HG02884 (cell line): Measurements from ENCODE around the gene DUSP19.

ENCODE experiments used
- ATAC-seq: cut with Tn5 transposase; IDR thresholded peaks from one replicate; pipeline ENCODE4 v1.9.1; 2021; ENCODE audit warnings: mild to moderate bottlenecking, moderate library complexity; ENCODE audit not compliant: unreplicated experiment

DUSP19 gene

GRCh38 chr2:183063083-183063482 is 15.5 kb upstream of the DUSP19 start:
- ATAC-seq = peak; percentile 82

- no peak for ATAC-seq
Measured at GRCh38 chr2:183068561-183068960, 10.0 kb upstream of the DUSP19 start.

- no peak for ATAC-seq
Measured at GRCh38 chr2:183069174-183069573, 9.4 kb upstream of the DUSP19 start.

- ATAC-seq = no peak
Measured at GRCh38 chr2:183070942-183071844, 7.4 kb upstream of the DUSP19 start.

- ATAC-seq = no peak
Measured at GRCh38 chr2:183072177-183072576, 6.4 kb upstream of the DUSP19 start.

GRCh38 chr2:183078163-183078463 is 434 bp upstream of the DUSP19 start:
- no peak for ATAC-seq

GRCh38 chr2:183079139-183079775 is 710 bp downstream of the DUSP19 start:
- peak; percentile 14 for ATAC-seq

GRCh38 chr2:183081911-183082310 is 3.4 kb downstream of the DUSP19 start:
- no peak for ATAC-seq

- ATAC-seq = peak; percentile 69
Measured at GRCh38 chr2:183088061-183088460, 9.5 kb downstream of the DUSP19 start.

GRCh38 chr2:183089192-183089851 is 10.8 kb downstream of the DUSP19 start:
- ATAC-seq = peak; percentile 35

- no peak for ATAC-seq
Measured at GRCh38 chr2:183091318-183091953, 12.9 kb downstream of the DUSP19 start.

GRCh38 chr2:183091954-183092345 is 13.4 kb downstream of the DUSP19 start:
- ATAC-seq = no peak

GRCh38 chr2:183093857-183094657 is 15.5 kb downstream of the DUSP19 start:
- peak; percentile 76 for ATAC-seq

GRCh38 chr2:183105402-183106134 is 27.0 kb downstream of the DUSP19 start:
- no peak for ATAC-seq

- ATAC-seq = no peak
Measured at GRCh38 chr2:183112577-183112976, 34.0 kb downstream of the DUSP19 start.

- no peak for ATAC-seq
Measured at GRCh38 chr2:183113630-183114029, 35.1 kb downstream of the DUSP19 start.

- no peak for ATAC-seq
Measured at GRCh38 chr2:183117226-183117625, 38.7 kb downstream of the DUSP19 start.

- ATAC-seq = no peak
Measured at GRCh38 chr2:183123117-183123958, 44.8 kb downstream of the DUSP19 start.

- peak; percentile 32 for ATAC-seq
Measured at GRCh38 chr2:183123959-183124221, 45.3 kb downstream of the DUSP19 start.
